T-cell (primary cell): ENCODE results near the gene EML4. TPM values are rescaled to one million over a fixed set of nuclear protein-coding genes. Genes with fewer than 3 reads are reported as not detected.
A peak's percentile ranks its signal among the peaks of the same experiment; 100 is the strongest.
"Not testable (repeated sequence)": the region's sequence is repeated elsewhere in the genome, so short reads cannot be mapped to it uniquely, and the experiment has no call there.

Experiments used
- ATAC-seq, 4 experiments: fragments of 200-7000 bp in 3 of 4; fragments of 150-1000 bp in 1 of 4; cut with Tn5 transposase; replicated peaks in 1 of 4; 1 replicate in 3 of 4; 2 replicates in 1 of 4; pipeline ENCODE4 v1.10.0; 2021; ENCODE audit warnings: moderate library complexity in 3 of 4, mild to moderate bottlenecking in 2 of 4, moderate number of reproducible peaks in 1 of 4
- CTCF ChIA-PET, 2 donors: fragments of 300-600 bp; sonication (Branson Sonifier 250); formaldehyde crosslinking; loops; one replicate each; lab custom pipeline; 2022; ENCODE audit warnings: antibody characterized with exemption in 2 of 2; lab: Charles Lee
- POLR2A ChIA-PET, 2 donors: fragments of 300-600 bp; sonication (Branson Sonifier 250); formaldehyde crosslinking; loops; one replicate each; lab custom pipeline; 2022; ENCODE audit warnings: antibody characterized with exemption in 2 of 2; lab: Charles Lee
- DNase-seq, 35 experiments: peaks; one replicate each; pipeline versions ENCODE4 v3.0.0 to v3.0.0-alpha.2; 2013 to 2023
- H3K27ac ChIP-seq: one replicate; pipeline ENCODE4 v1.5.1; 2013; ENCODE audit warnings: low read length
- H3K27me3 ChIP-seq, 2 experiments: replicated peaks in 1 of 2; 1 replicate in 1 of 2; 2 replicates in 1 of 2; pipeline versions ENCODE4 v1.6.1 to v1.7.0; 2013; ENCODE audit warnings: low read length in 1 of 2, mixed read lengths in 1 of 2; ENCODE audit not compliant: control insufficient read depth in 2 of 2, insufficient read depth in 2 of 2; ENCODE audit errors: extremely low read depth in 1 of 2
- H3K36me3 ChIP-seq, 2 donors: 1 replicate in 1 of 2; 2 replicates in 1 of 2; pipeline versions ENCODE4 v1.6.1 to v1.7.0; 2013; ENCODE audit warnings: low read length in 1 of 2; ENCODE audit not compliant: control insufficient read depth in 2 of 2, insufficient read depth in 1 of 2; ENCODE audit errors: extremely low read depth in 1 of 2
- H3K4me1 ChIP-seq, 2 experiments: 1 replicate in 1 of 2; 2 replicates in 1 of 2; pipeline versions ENCODE4 v1.6.1 to v1.7.0; 2013; ENCODE audit warnings: low read length in 2 of 2, mixed read lengths in 1 of 2; ENCODE audit not compliant: insufficient read depth in 2 of 2, control insufficient read depth in 1 of 2; ENCODE audit errors: extremely low read depth in 1 of 2
- H3K4me3 ChIP-seq, 2 donors: 1 replicate in 1 of 2; 2 replicates in 1 of 2; pipeline versions ENCODE4 v1.5.1 to v1.7.0; 2013; ENCODE audit warnings: mild to moderate bottlenecking in 2 of 2, low read length in 1 of 2, moderate library complexity in 1 of 2; ENCODE audit not compliant: control insufficient read depth in 1 of 2; ENCODE audit errors: extremely low read depth in 1 of 2
- H3K9me3 ChIP-seq: 2 replicates; pipeline ENCODE4 v1.7.0; 2013
- H3K27ac Mint-ChIP-seq, 2 donors: one replicate each; pipeline ENCODE4 v1.8.0; 2020 to 2021; ENCODE audit warnings: mild to moderate bottlenecking in 2 of 2, mixed read lengths in 2 of 2
- H3K27me3 Mint-ChIP-seq, 2 donors: one replicate each; pipeline ENCODE4 v1.8.0; 2021 to 2022; ENCODE audit warnings: mixed read lengths in 2 of 2
- H3K36me3 Mint-ChIP-seq: one replicate; pipeline ENCODE4 v1.8.0; 2021; ENCODE audit warnings: mixed read lengths
- H3K4me1 Mint-ChIP-seq, 3 donors: one replicate each; pipeline ENCODE4 v1.8.0; 2020 to 2022; ENCODE audit warnings: mixed read lengths in 3 of 3, mild to moderate bottlenecking in 1 of 3
- H3K4me3 Mint-ChIP-seq, 3 donors: one replicate each; pipeline ENCODE4 v1.8.0; 2020 to 2022; ENCODE audit warnings: mild to moderate bottlenecking in 3 of 3, mixed read lengths in 3 of 3, moderate library complexity in 3 of 3
- H3K9me3 Mint-ChIP-seq, 3 donors: one replicate each; pipeline ENCODE4 v1.8.0; 2020 to 2022; ENCODE audit warnings: mixed read lengths in 3 of 3
- WGBS: methylation state at CpG from one replicate; pipeline ENCODE4 v1.1.5; 2013; ENCODE audit warnings: missing lambda C conversion rate; ENCODE audit not compliant: insufficient coverage; 5-methylcytosine and 5-hydroxymethylcytosine counted together
- total RNA-seq, 35 experiments: library from RNA in 6 of 35; stranded (reverse) in 6 of 35; fragments of 120-200 nt in 1 of 35; gene quantifications; one replicate each; pipeline versions ENCODE4 v1.2.1 to v1.2.4 and lab custom pipeline; 2013 to 2026

The EML4 gene
- total RNA-seq, 5 donors from 2014 or later (not counting 1 experiment from before 2014, with no cell fraction given): 101 to 223 (median 123) TPM

GRCh38 chr2:42130858-42131257 lies 38.3 kb upstream of the EML4 start:
- CTCF ChIA-PET: interaction anchor here in 1 of 2 donors (1.1 kb wide), 1 partner anchor 10 kb away, joined by 3 read pairs; no protein-coding TSS in a partner anchor
- WGBS: 100% methylated on average over 5 of the region's 10 CpGs
- H3K27me3 ChIP-seq, DNase-seq, POLR2A ChIA-PET, H3K27me3 Mint-ChIP-seq, H3K4me3 ChIP-seq, H3K36me3 Mint-ChIP-seq, H3K9me3 Mint-ChIP-seq, H3K36me3 ChIP-seq, ATAC-seq, H3K9me3 ChIP-seq: not testable (repeated sequence)
- H3K4me3 Mint-ChIP-seq: peak overlapping the region in 1 of 3 donors; percentile 74
- H3K27ac Mint-ChIP-seq: peak overlapping the region; percentile 99
- Histone ChIP-seq H3K27ac (peak overlapping the region; percentile 99), H3K4me1 (peaks cover 80 to 90% of the 10 kb centered on the region in 2 experiments)
- H3K4me1 Mint-ChIP-seq: peaks cover 97 to 100% (median 98%) of the 10 kb centered on the region in 3 donors

DNA sequence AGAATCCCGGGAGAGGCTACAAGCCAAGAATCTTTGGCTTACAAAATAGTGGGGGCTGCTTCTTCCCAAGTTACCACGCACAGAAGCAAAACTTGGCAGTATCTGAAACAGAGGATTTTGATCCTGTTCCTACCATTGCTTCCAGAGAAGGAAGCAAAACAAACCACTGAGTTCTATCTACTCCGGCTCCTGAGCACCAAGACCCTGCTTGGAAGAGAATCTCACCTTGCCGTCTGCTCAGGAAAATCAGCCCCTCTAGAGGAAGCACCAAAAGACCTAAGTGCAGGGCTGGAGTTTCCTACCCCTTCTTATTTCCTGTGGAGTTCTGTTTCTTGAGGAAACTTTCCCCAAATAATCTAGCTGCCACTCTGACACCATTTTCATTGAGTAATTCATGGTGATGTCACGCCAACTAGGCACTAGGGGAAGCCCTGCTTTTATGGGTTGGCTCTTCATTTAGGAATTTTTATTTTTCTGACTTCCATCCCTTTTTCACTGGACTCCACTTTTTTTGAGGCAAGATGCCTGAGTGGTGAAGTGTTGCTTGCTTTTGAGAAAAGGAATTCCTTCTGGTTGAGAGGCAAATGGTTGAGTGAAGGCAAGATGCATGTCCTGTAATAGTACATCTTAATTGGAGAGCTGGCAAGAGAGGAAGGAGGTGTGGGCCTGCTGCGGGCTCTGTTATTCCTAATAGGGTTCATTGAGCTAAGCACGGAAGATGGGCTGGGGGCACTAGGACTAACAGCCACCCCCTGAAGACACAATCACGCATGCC lies 36.8 kb upstream of the EML4 start:
- POLR2A ChIA-PET: interaction anchor here (0.5 to 2.4 kb wide), 16 partner anchors 8 to 361 kb away, joined by 3 to 38 read pairs (median 6); partner anchors contain the start of genes EML4 (in 1 of the 2) and KCNG3 (in 1 of the 2)
- H3K36me3 Mint-ChIP-seq: no peaks in the 10 kb centered on the region
- Histone ChIP-seq H3K9me3 (no peaks in the 10 kb centered on the region), H3K27me3 (no peaks in the 10 kb centered on the region), H3K36me3 (no peaks in the 10 kb centered on the region), H3K4me3 (peak overlapping the region; percentile 38 to 42), H3K27ac (peak overlapping the region; percentile 99), H3K4me1 (peaks cover 79 to 92% of the 10 kb centered on the region in 2 experiments)
- H3K4me3 Mint-ChIP-seq: peak overlapping the region; percentile 66 to 74 (median 71)
- CTCF ChIA-PET: interaction anchor here (0.6 to 2.7 kb wide), 21 partner anchors 8 to 156 kb away, joined by 3 to 42 read pairs (median 4); no protein-coding TSS in a partner anchor
- ATAC-seq (peak in 3 of 4 experiments; percentile 7 to 14 (median 10)), DNase-seq (peak in 1 of 35 experiments; percentile 68)
- peaks cover 93 to 98% (median 95%) of the 10 kb centered on the region in 3 donors for H3K4me1 Mint-ChIP-seq
- H3K9me3 Mint-ChIP-seq: no peaks in the 10 kb centered on the region
- WGBS: 50% methylated on average over 2 of the region's 8 CpGs
- H3K27ac Mint-ChIP-seq: peak overlapping the region; percentile 99
- H3K27me3 Mint-ChIP-seq: no peaks in the 10 kb centered on the region

DNA sequence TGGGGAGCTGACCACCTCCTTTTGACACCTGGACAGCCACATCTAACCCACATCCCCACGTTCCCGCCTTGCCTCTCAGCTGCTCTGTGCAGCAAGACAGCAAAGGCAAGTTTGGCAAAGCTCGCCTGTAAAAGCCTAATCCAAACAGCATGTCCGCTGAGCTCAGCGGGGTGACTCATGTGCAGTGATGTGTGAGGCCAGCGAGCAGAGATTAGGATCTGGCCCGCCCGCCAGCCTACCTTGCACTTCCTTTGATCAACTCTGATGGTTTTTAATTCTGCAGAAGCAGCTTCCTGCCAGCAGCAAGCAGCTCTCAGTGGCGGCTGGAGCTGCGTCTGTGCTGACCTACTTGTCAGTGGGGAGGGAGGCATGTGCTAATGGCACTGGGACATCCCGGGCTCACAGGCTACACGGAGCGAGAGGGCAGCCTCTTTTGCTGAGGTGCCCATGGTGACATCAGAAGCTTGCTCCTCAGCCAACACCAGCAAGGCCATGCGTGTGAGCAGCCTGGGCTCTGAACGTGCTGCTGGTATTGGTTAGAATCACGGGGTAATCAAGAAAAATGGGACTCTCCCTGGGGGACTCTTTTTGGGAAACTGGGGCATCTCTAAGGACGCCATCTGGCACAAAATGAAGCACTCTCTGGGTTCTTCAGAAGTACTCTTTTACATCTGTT lies 36.0 kb upstream of the EML4 start:
- H3K4me3 ChIP-seq: peak overlapping the region; percentile 38 to 42

GRCh38 chr2:42133771-42134195 lies 35.4 kb upstream of the EML4 start:
- peak overlapping the region in 2 of 3 donors; percentile 71 to 74 for H3K4me3 Mint-ChIP-seq
- WGBS: 81% methylated on average over 9 of the region's 11 CpGs
- no peak for ATAC-seq
- H3K27ac ChIP-seq: peak overlapping the region; percentile 99
- DNase-seq: no peak
- H3K36me3 Mint-ChIP-seq: no peaks in the 10 kb centered on the region
- peaks cover 89 to 97% (median 93%) of the 10 kb centered on the region in 3 donors for H3K4me1 Mint-ChIP-seq
- H3K27me3 ChIP-seq: no peaks in the 10 kb centered on the region
- peak overlapping the region; percentile 99 for H3K27ac Mint-ChIP-seq
- peaks cover 65 to 90% of the 10 kb centered on the region in 2 experiments for H3K4me1 ChIP-seq
- no peaks in the 10 kb centered on the region for H3K9me3 Mint-ChIP-seq
- peak overlapping the region in 1 of 2 donors; percentile 38 for H3K4me3 ChIP-seq
- H3K9me3 ChIP-seq: no peaks in the 10 kb centered on the region
- ChIA-PET CTCF (interaction anchor here (0.6 to 2.7 kb wide), 13 partner anchors 8 to 338 kb away, joined by 3 to 42 read pairs (median 6); no protein-coding TSS in a partner anchor), POLR2A (interaction anchor here in 1 of 2 donors (1.2 to 2.4 kb wide), 8 partner anchors 9 to 50 kb away, joined by 4 to 38 read pairs (median 10); no protein-coding TSS in a partner anchor)
- H3K36me3 ChIP-seq: no peaks in the 10 kb centered on the region
- no peaks in the 10 kb centered on the region for H3K27me3 Mint-ChIP-seq

More for the DNA sequence above, 36.0 kb upstream of the EML4 start:
- Mint-ChIP-seq H3K4me1 (peaks cover 90 to 98% (median 94%) of the 10 kb centered on the region in 3 donors), H3K36me3 (no peaks in the 10 kb centered on the region), H3K4me3 (peak overlapping the region; percentile 66 to 74 (median 71)), H3K9me3 (no peaks in the 10 kb centered on the region), H3K27ac (peak overlapping the region; percentile 99), H3K27me3 (no peaks in the 10 kb centered on the region)
- DNase-seq: peak; percentile 74 to 95 (median 89)
- H3K27me3 ChIP-seq: no peaks in the 10 kb centered on the region
- ChIA-PET CTCF (interaction anchor here (0.6 to 2.7 kb wide), 23 partner anchors 9 to 263 kb away, joined by 3 to 42 read pairs (median 4); no protein-coding TSS in a partner anchor), POLR2A (interaction anchor here (0.5 to 2.4 kb wide), 15 partner anchors 8 to 292 kb away, joined by 3 to 38 read pairs (median 6); partner anchors contain the start of gene EML4 (in 1 of the 2))
- peaks cover 72 to 91% of the 10 kb centered on the region in 2 experiments for H3K4me1 ChIP-seq
- 2% methylated on average over 17 of the region's 17 CpGs for WGBS
- no peaks in the 10 kb centered on the region for H3K9me3 ChIP-seq
- peak; percentile 88 to 92 (median 90) for ATAC-seq
- H3K36me3 ChIP-seq: no peaks in the 10 kb centered on the region
- H3K27ac ChIP-seq: peak overlapping the region; percentile 99

- POLR2A ChIA-PET: interaction anchor here in 1 of 2 donors (0.7 to 2.4 kb wide), 5 partner anchors 10 to 38 kb away, joined by 3 to 32 read pairs (median 6); no protein-coding TSS in a partner anchor
- H3K27ac Mint-ChIP-seq: peak overlapping the region; percentile 99
- H3K4me1 Mint-ChIP-seq: peaks cover 87 to 96% (median 93%) of the 10 kb centered on the region in 3 donors
- not testable (repeated sequence) for H3K9me3 ChIP-seq, H3K27me3 ChIP-seq, H3K9me3 Mint-ChIP-seq, H3K36me3 ChIP-seq, H3K4me3 ChIP-seq, H3K36me3 Mint-ChIP-seq, DNase-seq, H3K27me3 Mint-ChIP-seq, ATAC-seq
- CTCF ChIA-PET: interaction anchor here (1.8 to 2.7 kb wide), 5 partner anchors 7 to 62 kb away, joined by 4 to 14 read pairs (median 6); no protein-coding TSS in a partner anchor
- H3K4me1 ChIP-seq: peaks cover 61 to 84% of the 10 kb centered on the region in 2 experiments
- WGBS: no CpG with 5 or more reads among the region's 10 CpGs
- peak overlapping the region in 1 of 3 donors; percentile 74 for H3K4me3 Mint-ChIP-seq
- H3K27ac ChIP-seq: peak overlapping the region; percentile 99
These were observed 34.7 kb upstream of the EML4 start for GRCh38 chr2:42134401-42134932.
